Tibial nerve (tissue), 4 donors: ENCODE results near the gene SPEM2.

Experiments
- CTCF ChIP-seq, 5 experiments: fragments of 200-600 bp in 3 of 5; fragments of 450-650 bp in 2 of 5; sonication (generic) in 3 of 5; IDR thresholded peaks; one replicate each; pipeline ENCODE4 v1.5.1; 2016 to 2019; ENCODE audit warnings: antibody characterized with exemption in 5 of 5, mild to moderate bottlenecking in 3 of 5, moderate library complexity in 2 of 5
- EP300 ChIP-seq, 2 donors: sonication (generic); formaldehyde crosslinking; IDR thresholded peaks; one replicate each; pipeline ENCODE4 v1.6.1; 2017; ENCODE audit warnings: antibody characterized with exemption in 2 of 2, mild to moderate bottlenecking in 1 of 2

GRCh38 chr17:7441266-7441665 is 15.8 kb downstream of the SPEM2 start:
- TF ChIP-seq CTCF (IDR thresholded peaks at IDR 0.05) (no peak), EP300 (IDR thresholded peaks at IDR 0.05) (no peak)
